Hepatocyte (in vitro differentiated cells): Measurements from ENCODE around the gene FOLR3.

Experiments used
- EZH2 ChIP-seq: fragments of 200-600 bp; sonication (generic); IDR thresholded peaks from 2 replicates; pipeline ENCODE4 v1.6.1; 2016; ENCODE audit warnings: antibody characterized with exemption, mild to moderate bottlenecking, borderline replicate concordance
- TF ChIP-seq, protein P1 (sequence below): fragments of 200-600 bp; sonication (generic); IDR thresholded peaks from 2 replicates; pipeline ENCODE4 v1.5.1; 2016; ENCODE audit warnings: antibody characterized with exemption, mild to moderate bottlenecking; ENCODE audit not compliant: poor library complexity

- TF ChIP-seq, protein P1, sequence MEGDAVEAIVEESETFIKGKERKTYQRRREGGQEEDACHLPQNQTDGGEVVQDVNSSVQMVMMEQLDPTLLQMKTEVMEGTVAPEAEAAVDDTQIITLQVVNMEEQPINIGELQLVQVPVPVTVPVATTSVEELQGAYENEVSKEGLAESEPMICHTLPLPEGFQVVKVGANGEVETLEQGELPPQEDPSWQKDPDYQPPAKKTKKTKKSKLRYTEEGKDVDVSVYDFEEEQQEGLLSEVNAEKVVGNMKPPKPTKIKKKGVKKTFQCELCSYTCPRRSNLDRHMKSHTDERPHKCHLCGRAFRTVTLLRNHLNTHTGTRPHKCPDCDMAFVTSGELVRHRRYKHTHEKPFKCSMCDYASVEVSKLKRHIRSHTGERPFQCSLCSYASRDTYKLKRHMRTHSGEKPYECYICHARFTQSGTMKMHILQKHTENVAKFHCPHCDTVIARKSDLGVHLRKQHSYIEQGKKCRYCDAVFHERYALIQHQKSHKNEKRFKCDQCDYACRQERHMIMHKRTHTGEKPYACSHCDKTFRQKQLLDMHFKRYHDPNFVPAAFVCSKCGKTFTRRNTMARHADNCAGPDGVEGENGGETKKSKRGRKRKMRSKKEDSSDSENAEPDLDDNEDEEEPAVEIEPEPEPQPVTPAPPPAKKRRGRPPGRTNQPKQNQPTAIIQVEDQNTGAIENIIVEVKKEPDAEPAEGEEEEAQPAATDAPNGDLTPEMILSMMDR: no peak
- no peak for TF ChIP-seq EZH2
Measured at GRCh38 chr11:72112143-72112977, 23.2 kb upstream of the FOLR3 start, which contains the start of gene ANAPC15.
